Fibroblast of upper back skin (primary cell): ENCODE data around the gene OBP2B.
"Not testable (repeated sequence)": the region's sequence is repeated elsewhere in the genome, so short reads cannot be mapped to it uniquely, and the experiment has no call there.

ENCODE experiments used
- DNase-seq: peaks from one replicate; pipeline ENCODE4 v3.0.0-alpha.2; 2013

Gene OBP2B

GRCh38 chr9:133208880-133209300, at the start of gene OBP2B:
Gene OBP2B, minus strand, starts transcription at chr9:133209250. Its CDS starts 51 bp downstream, at chr9:133209199.
- DNase-seq: not testable (repeated sequence)

- DNase-seq: no peak
Measured at GRCh38 chr9:133258061-133259015, 49.3 kb upstream of the OBP2B start.

GRCh38 chr9:133257465-133257956, 48.5 kb upstream of the OBP2B start:
- no peak for DNase-seq

GRCh38 chr9:133256686-133257091, 47.6 kb upstream of the OBP2B start:
- no peak for DNase-seq

GRCh38 chr9:133256136-133256461, 47.0 kb upstream of the OBP2B start:
- DNase-seq: no peak

GRCh38 chr9:133255371-133256135, 46.5 kb upstream of the OBP2B start:
- DNase-seq: no peak

GRCh38 chr9:133254471-133254870, 45.4 kb upstream of the OBP2B start:
- no peak for DNase-seq

- DNase-seq: no peak
Measured at GRCh38 chr9:133253268-133253667, 44.2 kb upstream of the OBP2B start.

GRCh38 chr9:133252301-133253020, 43.4 kb upstream of the OBP2B start:
- DNase-seq: no peak

- no peak for DNase-seq
Measured at GRCh38 chr9:133251773-133252172, 42.7 kb upstream of the OBP2B start.

GRCh38 chr9:133251221-133251620, 42.2 kb upstream of the OBP2B start:
- not testable (repeated sequence) for DNase-seq

- no peak for DNase-seq
Measured at GRCh38 chr9:133250741-133251170, 41.7 kb upstream of the OBP2B start.

GRCh38 chr9:133249337-133249736, 40.3 kb upstream of the OBP2B start:
- DNase-seq: no peak

GRCh38 chr9:133248726-133249295, 39.8 kb upstream of the OBP2B start:
- no peak for DNase-seq

- no peak for DNase-seq
Measured at GRCh38 chr9:133247632-133248031, 38.6 kb upstream of the OBP2B start.

- DNase-seq: no peak
Measured at GRCh38 chr9:133246991-133247390, 37.9 kb upstream of the OBP2B start.

GRCh38 chr9:133246562-133246961, 37.5 kb upstream of the OBP2B start:
- DNase-seq: no peak

GRCh38 chr9:133242991-133243390, 33.9 kb upstream of the OBP2B start:
- DNase-seq: no peak

- no peak for DNase-seq
Measured at GRCh38 chr9:133242241-133242640, 33.2 kb upstream of the OBP2B start.

- no peak for DNase-seq
Measured at GRCh38 chr9:133239533-133240090, 30.6 kb upstream of the OBP2B start.

GRCh38 chr9:133238851-133239532, 29.9 kb upstream of the OBP2B start:
- peak; percentile 25 for DNase-seq
